Activated CD4-positive, alpha-beta T cell treated with anti-CD3 and anti-CD28 coated beads, Interleukin-2, amount 10 ng/mL, durations not matched to agents 24 days and 14 days (primary cell): ENCODE results near the gene RSPH3. TPM values are rescaled to one million over a fixed set of nuclear protein-coding genes. Genes with fewer than 3 reads are reported as not detected.
"Not testable (repeated sequence)": the region's sequence is repeated elsewhere in the genome, so short reads cannot be mapped to it uniquely, and the experiment has no call there.

Experiments
- DNase-seq: peaks from one replicate; pipeline ENCODE4 v3.0.0; 2022
- H3K27ac Mint-ChIP-seq: one replicate; pipeline ENCODE4 v1.8.0; 2022; ENCODE audit warnings: mild to moderate bottlenecking, mixed read lengths
- H3K27me3 Mint-ChIP-seq: one replicate; pipeline ENCODE4 v1.8.0; 2022; ENCODE audit warnings: mixed read lengths
- H3K36me3 Mint-ChIP-seq: one replicate; pipeline ENCODE4 v1.8.0; 2022; ENCODE audit warnings: low read depth, mild to moderate bottlenecking, mixed read lengths
- H3K4me1 Mint-ChIP-seq: one replicate; pipeline ENCODE4 v1.8.0; 2021; ENCODE audit warnings: mixed read lengths
- H3K4me3 Mint-ChIP-seq: one replicate; pipeline ENCODE4 v1.8.0; 2022; ENCODE audit warnings: mild to moderate bottlenecking, moderate library complexity, mixed read lengths
- H3K9me3 Mint-ChIP-seq: one replicate; pipeline ENCODE4 v1.8.0; 2021; ENCODE audit warnings: mixed read lengths
- intact Hi-C: fragments of 100-400 bp; cut with micrococcal nuclease; formaldehyde crosslinking; loops from one replicate; pipeline ENCODE4 v1.15.1; 2023
- total RNA-seq: library from RNA; stranded (reverse); gene quantifications from 2 replicates; pipeline ENCODE4 v1.2.3, GENCODE V29; 2022

Gene RSPH3
- total RNA-seq, 1 donor from 2014 or later: 5.1 TPM

- peaks cover 58% of the 10 kb centered on the region for H3K4me1 Mint-ChIP-seq
- H3K9me3 Mint-ChIP-seq: no peaks in the 10 kb centered on the region
- DNase-seq: peak; percentile 77
- H3K27ac Mint-ChIP-seq: peak overlapping the region; percentile 99
- H3K27me3 Mint-ChIP-seq: no peaks in the 10 kb centered on the region
- intact Hi-C loops: loop anchor here (1.0 kb wide), 1 partner anchor 22 kb away; no protein-coding TSS in a partner anchor
- H3K36me3 Mint-ChIP-seq: peaks cover 92% of the 10 kb centered on the region
- peak overlapping the region; percentile 94 for H3K4me3 Mint-ChIP-seq
Measured at GRCh38 chr6:159038914-159039884, 39.2 kb upstream of the RSPH3 start.

GRCh38 chr6:159038318-159038717, 38.3 kb upstream of the RSPH3 start:
- peak overlapping the region; percentile 77 for H3K4me3 Mint-ChIP-seq
- intact Hi-C loops, H3K9me3 Mint-ChIP-seq, H3K27me3 Mint-ChIP-seq: not testable (repeated sequence)
- peak overlapping the region; percentile 89 for H3K27ac Mint-ChIP-seq
- peaks cover 88% of the 10 kb centered on the region for H3K36me3 Mint-ChIP-seq
- peak; percentile 42 for DNase-seq
- H3K4me1 Mint-ChIP-seq: peaks cover 58% of the 10 kb centered on the region

- H3K27ac Mint-ChIP-seq: peak overlapping the region; percentile 89
Measured at GRCh38 chr6:159037756-159038290, 37.8 kb upstream of the RSPH3 start.

GRCh38 chr6:159036673-159037072, 36.7 kb upstream of the RSPH3 start:
- Mint-ChIP-seq H3K27me3 (no peaks in the 10 kb centered on the region), H3K9me3 (no peaks in the 10 kb centered on the region), H3K36me3 (peaks cover 71% of the 10 kb centered on the region), H3K4me1 (peaks cover 46% of the 10 kb centered on the region), H3K27ac (peak overlapping the region; percentile 60), H3K4me3 (peak overlapping the region; percentile 61)
- intact Hi-C loops: no loop called here
- DNase-seq: peak; percentile 55

More at GRCh38 chr6:159037756-159038290, 37.8 kb upstream of the RSPH3 start:
- peaks cover 83% of the 10 kb centered on the region for H3K36me3 Mint-ChIP-seq
- H3K4me1 Mint-ChIP-seq: peaks cover 57% of the 10 kb centered on the region
- no peaks in the 10 kb centered on the region for H3K9me3 Mint-ChIP-seq
- intact Hi-C loops: no loop called here
- peak overlapping the region; percentile 77 for H3K4me3 Mint-ChIP-seq
- DNase-seq: peak; percentile 44
- no peaks in the 10 kb centered on the region for H3K27me3 Mint-ChIP-seq

- Mint-ChIP-seq H3K27ac (peak overlapping the region; percentile 37), H3K36me3 (peaks cover 64% of the 10 kb centered on the region), H3K9me3 (no peaks in the 10 kb centered on the region), H3K4me3 (peak overlapping the region; percentile 34), H3K4me1 (peaks cover 38% of the 10 kb centered on the region), H3K27me3 (no peaks in the 10 kb centered on the region)
- intact Hi-C loops: no loop called here
- no peak for DNase-seq
Measured at GRCh38 chr6:159035891-159036290, 35.9 kb upstream of the RSPH3 start.

- no peaks in the 10 kb centered on the region for H3K9me3 Mint-ChIP-seq
- no peak overlapping the region for H3K4me3 Mint-ChIP-seq
- peaks cover 40% of the 10 kb centered on the region for H3K36me3 Mint-ChIP-seq
- H3K27ac Mint-ChIP-seq: peak overlapping the region; percentile 72
- H3K27me3 Mint-ChIP-seq: no peaks in the 10 kb centered on the region
- no peak for DNase-seq
- peaks cover 22% of the 10 kb centered on the region for H3K4me1 Mint-ChIP-seq
- intact Hi-C loops: no loop called here
Measured at GRCh38 chr6:159033160-159034049, 33.4 kb upstream of the RSPH3 start.

- intact Hi-C loops: no loop called here
- H3K27me3 Mint-ChIP-seq: no peaks in the 10 kb centered on the region
- DNase-seq: no peak
- peaks cover 3% of the 10 kb centered on the region for H3K9me3 Mint-ChIP-seq
- no peak overlapping the region for H3K4me3 Mint-ChIP-seq
- peaks cover 31% of the 10 kb centered on the region for H3K36me3 Mint-ChIP-seq
- H3K4me1 Mint-ChIP-seq: peaks cover 15% of the 10 kb centered on the region
- no peak overlapping the region for H3K27ac Mint-ChIP-seq
Measured at GRCh38 chr6:159031846-159032245, 31.8 kb upstream of the RSPH3 start.

GRCh38 chr6:159030168-159030567, 30.2 kb upstream of the RSPH3 start:
- no peak for DNase-seq
- Mint-ChIP-seq H3K27ac (no peak overlapping the region), H3K4me3 (no peak overlapping the region)

GRCh38 chr6:159025224-159025623, 25.2 kb upstream of the RSPH3 start:
- Mint-ChIP-seq H3K9me3 (peaks cover 29% of the 10 kb centered on the region), H3K36me3 (peaks cover 26% of the 10 kb centered on the region)
- H3K4me1 Mint-ChIP-seq, H3K27ac Mint-ChIP-seq, intact Hi-C loops, H3K4me3 Mint-ChIP-seq, H3K27me3 Mint-ChIP-seq, DNase-seq: not testable (repeated sequence)

More at GRCh38 chr6:159030168-159030567, 30.2 kb upstream of the RSPH3 start:
- no peaks in the 10 kb centered on the region for H3K27me3 Mint-ChIP-seq
- H3K9me3 Mint-ChIP-seq: peaks cover 13% of the 10 kb centered on the region
- peaks cover 21% of the 10 kb centered on the region for H3K36me3 Mint-ChIP-seq
- H3K4me1 Mint-ChIP-seq: peaks cover 5% of the 10 kb centered on the region
- intact Hi-C loops: no loop called here

- Mint-ChIP-seq H3K4me1 (peaks cover 15% of the 10 kb centered on the region), H3K27me3 (no peaks in the 10 kb centered on the region), H3K4me3 (no peak overlapping the region), H3K36me3 (peaks cover 26% of the 10 kb centered on the region), H3K27ac (peak overlapping the region; percentile 87), H3K9me3 (peaks cover 29% of the 10 kb centered on the region)
- intact Hi-C loops: no loop called here
- no peak for DNase-seq
Measured at GRCh38 chr6:159023893-159024292, 23.9 kb upstream of the RSPH3 start.

GRCh38 chr6:159020011-159020410, 20.0 kb upstream of the RSPH3 start:
- no peaks in the 10 kb centered on the region for H3K27me3 Mint-ChIP-seq
- peaks cover 17% of the 10 kb centered on the region for H3K9me3 Mint-ChIP-seq
- no peak overlapping the region for H3K4me3 Mint-ChIP-seq
- peaks cover 13% of the 10 kb centered on the region for H3K36me3 Mint-ChIP-seq
- no peak for DNase-seq
- peaks cover 34% of the 10 kb centered on the region for H3K4me1 Mint-ChIP-seq
- no peak overlapping the region for H3K27ac Mint-ChIP-seq
- intact Hi-C loops: no loop called here

GRCh38 chr6:159017757-159018559, 18.0 kb upstream of the RSPH3 start:
- peak overlapping the region; percentile 45 for H3K4me3 Mint-ChIP-seq

GRCh38 chr6:159014406-159014805, 14.4 kb upstream of the RSPH3 start:
- H3K27me3 Mint-ChIP-seq: no peaks in the 10 kb centered on the region
- intact Hi-C loops: no loop called here
- DNase-seq: no peak
- H3K4me3 Mint-ChIP-seq: no peak overlapping the region
- no peaks in the 10 kb centered on the region for H3K9me3 Mint-ChIP-seq
- no peak overlapping the region for H3K27ac Mint-ChIP-seq
- H3K36me3 Mint-ChIP-seq: peaks cover 2% of the 10 kb centered on the region
- H3K4me1 Mint-ChIP-seq: peaks cover 51% of the 10 kb centered on the region

More at GRCh38 chr6:159017757-159018559, 18.0 kb upstream of the RSPH3 start:
- no peak for DNase-seq
- Mint-ChIP-seq H3K9me3 (peaks cover 9% of the 10 kb centered on the region), H3K27me3 (no peaks in the 10 kb centered on the region), H3K36me3 (peaks cover 6% of the 10 kb centered on the region), H3K27ac (peak overlapping the region; percentile 79), H3K4me1 (peaks cover 42% of the 10 kb centered on the region)
- intact Hi-C loops: loop anchor here (1.0 to 2.0 kb wide), 10 partner anchors 9 to 1257 kb away; no protein-coding TSS in a partner anchor
